GM13977 (cell line): ENCODE measurements around the gene PLCG1.

ENCODE experiments used
- DNase-seq: peaks from one replicate; pipeline ENCODE4 v3.0.0; 2012; ENCODE audit warnings: low spot score
- CTCF ChIP-seq: IDR thresholded peaks from 2 replicates; pipeline ENCODE4 v1.5.1; 2012; ENCODE audit warnings: mild to moderate bottlenecking, control low read depth; ENCODE audit not compliant: insufficient read depth; ENCODE audit errors: extremely low read depth, missing control alignments
- in situ Hi-C: fragments of 300-500 bp; cut with MboI; formaldehyde crosslinking; loops from one replicate; pipeline ENCODE4 v1.12.0; 2022; ENCODE audit warnings: low sequenced_read_pairs, low pct_unique_long_range_greater_than_20kb, mixed read lengths, inconsistent platforms; ENCODE audit not compliant: unreplicated experiment

Gene PLCG1

DNA sequence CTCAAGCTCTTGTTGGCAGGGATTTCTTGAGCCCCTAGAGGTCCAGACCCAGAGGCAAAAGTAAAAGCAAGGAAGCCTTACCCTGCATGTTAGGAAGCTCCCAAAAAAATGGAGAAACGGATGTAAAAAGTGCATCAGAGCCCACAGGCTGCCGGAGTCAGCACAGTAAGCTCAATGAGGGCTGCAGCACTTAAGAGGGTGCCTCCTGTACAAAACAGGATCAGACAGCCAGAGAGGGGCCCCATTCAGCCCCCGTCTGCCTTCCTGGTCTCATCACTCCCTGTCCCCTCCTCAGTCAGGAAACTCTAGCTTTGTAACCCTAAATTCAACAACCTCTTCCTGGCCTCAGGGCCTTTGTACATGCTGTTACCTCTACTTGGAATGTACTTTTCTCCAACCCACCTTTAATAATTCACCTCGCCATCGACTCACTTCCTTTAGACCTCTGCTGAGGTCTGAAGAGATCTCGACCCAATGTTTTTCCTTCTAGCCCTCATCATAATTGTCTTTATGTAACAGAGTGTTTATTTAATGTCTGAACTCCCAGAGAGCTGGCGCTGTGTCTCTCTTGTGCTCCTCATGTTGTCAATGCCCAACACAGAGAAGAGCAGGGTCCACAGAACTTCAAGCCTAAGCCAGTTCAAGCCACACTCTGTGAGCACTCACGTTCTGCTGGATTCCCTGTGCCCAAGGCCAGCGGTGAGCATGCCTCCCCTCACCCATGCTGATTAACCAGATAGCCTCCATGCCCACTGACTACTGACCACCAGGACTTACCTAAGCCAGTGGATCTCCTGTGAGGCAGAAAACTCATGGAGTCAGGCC is 2.8 kb upstream of the PLCG1 start:
- no peak for DNase-seq
- peak; percentile 11 for TF ChIP-seq CTCF
- in situ Hi-C loops, result no loop called here

- DNase-seq, result peak; percentile 71
- peak; percentile 81 for TF ChIP-seq CTCF
- in situ Hi-C loops, result no loop called here
Observed at GRCh38 chr20:41135187-41135887, 2.0 kb upstream of the PLCG1 start.

- peak; percentile 38 for DNase-seq
- in situ Hi-C loops, result no loop called here
Observed at GRCh38 chr20:41135888-41136679, 1.3 kb upstream of the PLCG1 start.

GRCh38 chr20:41137614-41138474 is 501 bp downstream of the PLCG1 start:
- TF ChIP-seq CTCF, result no peak
- DNase-seq, result peak; percentile 68
- in situ Hi-C loops, result no loop called here

More at GRCh38 chr20:41135888-41136679, 1.3 kb upstream of the PLCG1 start:
- TF ChIP-seq CTCF, result no peak

DNA sequence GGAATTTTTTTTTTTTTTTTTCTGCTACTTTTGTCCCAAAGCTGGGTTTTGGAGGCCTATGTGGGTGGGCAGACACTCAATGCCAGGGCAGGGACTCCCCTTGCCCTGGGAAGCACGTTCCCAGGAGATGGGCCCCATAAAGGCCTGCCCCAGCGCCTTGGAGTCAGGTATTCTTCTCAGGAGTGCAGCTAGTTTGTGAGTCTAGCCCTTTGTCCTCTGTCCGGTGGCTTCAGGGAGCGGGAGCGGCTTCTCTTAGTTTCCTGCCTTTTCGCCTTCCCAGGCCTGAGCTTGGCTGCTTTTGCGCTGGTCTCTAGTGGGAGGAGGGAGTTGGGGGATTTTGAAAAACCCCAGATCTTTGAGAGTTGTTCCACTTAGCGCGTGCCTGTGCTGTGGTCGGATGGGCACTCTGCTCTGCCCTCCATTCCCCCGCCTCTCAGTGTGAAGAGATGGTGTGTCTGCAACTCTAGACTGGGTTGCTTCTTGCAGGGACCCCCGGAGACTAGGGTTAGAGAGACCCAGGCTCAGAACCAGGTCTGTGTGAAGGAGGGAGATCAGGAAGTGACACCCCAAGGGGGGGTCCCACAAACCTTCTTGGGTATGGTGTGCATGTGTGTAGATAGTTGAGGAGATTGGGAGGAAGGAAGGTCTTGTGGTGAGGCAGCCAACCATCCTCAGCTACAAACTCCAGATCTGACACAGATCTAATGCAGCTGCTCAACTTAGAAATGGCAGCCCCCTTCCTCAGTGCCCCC is 1.3 kb downstream of the PLCG1 start:
- no peak for TF ChIP-seq CTCF
- peak; percentile 46 for DNase-seq
- in situ Hi-C loops, result no loop called here
